ENCODE measurements around the gene KCNMA1. TPM values are rescaled to one million over a fixed set of nuclear protein-coding genes. Genes with fewer than 3 reads are reported as not detected.

KCNMA1 gene
- total RNA-seq, 1 experiment from 2014 or later = 20.7 TPM

DNA sequence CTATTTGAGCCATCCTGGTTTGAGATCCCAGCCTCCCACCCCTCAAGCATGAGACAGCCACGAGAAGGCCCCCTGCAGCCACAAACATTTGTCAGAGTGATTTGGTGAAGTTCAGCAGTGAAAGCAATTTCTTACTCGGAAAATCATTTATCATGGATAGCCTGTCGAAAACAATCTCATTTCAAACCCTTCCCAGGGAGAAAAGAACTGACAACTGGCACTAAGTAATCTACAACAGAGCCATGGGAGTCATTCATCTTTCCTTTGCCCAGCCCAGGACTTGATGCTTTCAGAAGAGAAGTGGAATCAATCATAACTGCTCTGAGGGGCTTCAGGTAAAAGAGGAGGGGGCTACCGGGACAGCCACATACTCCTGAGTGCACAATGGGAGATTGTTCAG is 411.2 kb downstream of the KCNMA1 start:
- intact Hi-C loops (cut with micrococcal nuclease; ENCODE audit: unreplicated experiment) = no loop called here
- Mint-ChIP-seq H3K36me3 (ENCODE audit: insufficient read depth, unreplicated experiment) (no peaks in the 10 kb centered on the region), H3K27ac (ENCODE audit: unreplicated experiment) (no peak overlapping the region), H3K4me3 (ENCODE audit: unreplicated experiment) (no peak overlapping the region), H3K4me1 (ENCODE audit: low read depth, unreplicated experiment) (no peaks in the 10 kb centered on the region), H3K9me3 (ENCODE audit: unreplicated experiment) (no peaks in the 10 kb centered on the region), H3K27me3 (ENCODE audit: insufficient read depth, unreplicated experiment) (no peaks in the 10 kb centered on the region)
- Histone ChIP-seq H3K9me3 (no peaks in the 10 kb centered on the region), H3K4me1 (no peaks in the 10 kb centered on the region), H3K27me3 (replicated peaks; ENCODE audit: control insufficient read depth, insufficient read depth, low read length) (no peaks in the 10 kb centered on the region), H3K36me3 (ENCODE audit: control insufficient read depth, insufficient read depth, low read length) (no peaks in the 10 kb centered on the region), H3K4me3 (ENCODE audit: low read depth, low read length) (no peak overlapping the region)
- POLR2A ChIA-PET = no interaction called here
- DNase-seq = no peak
- CTCF ChIA-PET = no interaction called here
- BruUV-seq (replicated peaks) = no TSS peak
- TF ChIP-seq, protein P1, sequence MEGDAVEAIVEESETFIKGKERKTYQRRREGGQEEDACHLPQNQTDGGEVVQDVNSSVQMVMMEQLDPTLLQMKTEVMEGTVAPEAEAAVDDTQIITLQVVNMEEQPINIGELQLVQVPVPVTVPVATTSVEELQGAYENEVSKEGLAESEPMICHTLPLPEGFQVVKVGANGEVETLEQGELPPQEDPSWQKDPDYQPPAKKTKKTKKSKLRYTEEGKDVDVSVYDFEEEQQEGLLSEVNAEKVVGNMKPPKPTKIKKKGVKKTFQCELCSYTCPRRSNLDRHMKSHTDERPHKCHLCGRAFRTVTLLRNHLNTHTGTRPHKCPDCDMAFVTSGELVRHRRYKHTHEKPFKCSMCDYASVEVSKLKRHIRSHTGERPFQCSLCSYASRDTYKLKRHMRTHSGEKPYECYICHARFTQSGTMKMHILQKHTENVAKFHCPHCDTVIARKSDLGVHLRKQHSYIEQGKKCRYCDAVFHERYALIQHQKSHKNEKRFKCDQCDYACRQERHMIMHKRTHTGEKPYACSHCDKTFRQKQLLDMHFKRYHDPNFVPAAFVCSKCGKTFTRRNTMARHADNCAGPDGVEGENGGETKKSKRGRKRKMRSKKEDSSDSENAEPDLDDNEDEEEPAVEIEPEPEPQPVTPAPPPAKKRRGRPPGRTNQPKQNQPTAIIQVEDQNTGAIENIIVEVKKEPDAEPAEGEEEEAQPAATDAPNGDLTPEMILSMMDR (IDR thresholded peaks at IDR 0.05; ENCODE audit: insufficient read depth in 1 of 2, low read depth in 1 of 2, low read length in 1 of 2, severe bottlenecking in 1 of 2, unreplicated experiment in 1 of 2) = no peak

DNA sequence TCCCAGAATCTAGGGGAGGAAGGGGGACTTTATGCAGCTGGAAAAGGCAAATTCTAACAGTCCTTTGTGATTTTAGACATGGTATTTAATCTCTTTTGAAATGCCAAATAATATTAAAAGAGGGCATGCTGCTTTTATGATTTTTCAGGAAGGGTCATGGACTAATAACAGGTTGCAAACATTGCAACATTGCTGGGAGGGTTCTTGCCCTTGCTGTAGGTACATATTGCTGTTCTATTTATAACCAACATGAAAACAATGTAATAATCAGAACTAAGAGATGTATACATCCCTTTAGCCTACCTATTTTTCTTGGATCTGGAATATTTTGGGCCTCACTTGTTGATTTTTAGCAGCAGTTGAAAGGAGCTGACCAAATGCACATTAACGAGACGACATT is 411.6 kb downstream of the KCNMA1 start:
- Mint-ChIP-seq H3K36me3 (ENCODE audit: insufficient read depth, unreplicated experiment) (no peaks in the 10 kb centered on the region), H3K27me3 (ENCODE audit: insufficient read depth, unreplicated experiment) (no peaks in the 10 kb centered on the region), H3K4me3 (ENCODE audit: unreplicated experiment) (no peak overlapping the region), H3K9me3 (ENCODE audit: unreplicated experiment) (no peaks in the 10 kb centered on the region), H3K27ac (ENCODE audit: unreplicated experiment) (no peak overlapping the region), H3K4me1 (ENCODE audit: low read depth, unreplicated experiment) (no peaks in the 10 kb centered on the region)
- Histone ChIP-seq H3K9me3 (no peaks in the 10 kb centered on the region), H3K4me3 (ENCODE audit: low read depth, low read length) (no peak overlapping the region), H3K27me3 (replicated peaks; ENCODE audit: control insufficient read depth, insufficient read depth, low read length) (no peaks in the 10 kb centered on the region), H3K36me3 (ENCODE audit: control insufficient read depth, insufficient read depth, low read length) (no peaks in the 10 kb centered on the region), H3K4me1 (no peaks in the 10 kb centered on the region)
- TF ChIP-seq, protein P1 (IDR thresholded peaks at IDR 0.05; ENCODE audit: insufficient read depth in 1 of 2, low read depth in 1 of 2, low read length in 1 of 2, severe bottlenecking in 1 of 2, unreplicated experiment in 1 of 2) = no peak
- DNase-seq = no peak
- intact Hi-C loops (cut with micrococcal nuclease; ENCODE audit: unreplicated experiment) = no loop called here
- ChIA-PET POLR2A (no interaction called here), CTCF (no interaction called here)
- no TSS peak for BruUV-seq (replicated peaks)

DNA sequence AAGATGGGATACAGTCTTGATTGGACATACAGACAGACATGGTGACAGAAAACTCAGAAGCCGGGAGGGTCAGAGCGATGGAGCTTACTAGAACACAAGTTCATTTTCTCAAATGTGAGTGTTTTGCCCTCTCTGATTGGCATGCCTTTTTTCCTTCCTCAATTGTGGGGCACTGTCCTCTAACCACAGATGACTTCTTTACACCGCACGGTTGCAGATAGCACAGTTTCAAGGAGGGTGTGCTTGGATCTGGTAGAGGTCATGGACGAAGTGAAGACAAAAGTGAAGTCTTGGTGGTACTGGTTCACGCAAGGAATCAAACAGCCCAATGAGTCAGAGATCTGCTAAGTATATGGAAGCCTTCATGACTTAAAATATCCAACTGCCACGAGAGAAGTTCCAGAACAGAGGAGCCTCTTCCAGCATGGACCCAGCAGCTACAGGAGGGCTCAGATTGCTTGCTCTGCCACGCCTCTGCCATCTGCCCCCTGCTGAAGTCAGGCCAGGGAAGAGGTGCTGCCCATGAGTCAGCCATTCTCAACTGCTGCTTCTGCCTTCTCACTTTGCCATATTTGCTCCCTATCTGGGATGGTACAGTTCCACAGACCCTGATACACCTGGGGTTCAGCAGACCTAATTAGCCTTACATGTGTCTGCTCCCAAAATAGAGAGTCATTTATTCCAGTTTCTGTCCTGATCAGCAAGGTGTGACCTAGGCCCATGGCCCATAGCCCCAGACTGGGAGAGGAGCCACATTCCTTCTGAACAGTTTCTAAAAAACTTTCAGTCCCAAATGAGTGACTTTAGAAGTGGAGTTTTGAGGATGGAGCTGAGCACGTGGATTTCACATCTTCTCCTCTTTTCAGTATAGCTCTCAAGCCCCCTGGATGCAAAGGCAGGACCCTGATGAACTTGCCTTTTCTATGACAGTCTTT is 413.8 kb downstream of the KCNMA1 start:
- no peaks in the 10 kb centered on the region for H3K27me3 ChIP-seq (replicated peaks; ENCODE audit: control insufficient read depth, insufficient read depth, low read length)
- intact Hi-C loops (cut with micrococcal nuclease; ENCODE audit: unreplicated experiment) = no loop called here
- TF ChIP-seq, protein P1 (IDR thresholded peaks at IDR 0.05; ENCODE audit: insufficient read depth in 1 of 2, low read depth in 1 of 2, low read length in 1 of 2, severe bottlenecking in 1 of 2, unreplicated experiment in 1 of 2) = no peak
- BruUV-seq (replicated peaks) = no TSS peak
- Mint-ChIP-seq H3K36me3 (ENCODE audit: insufficient read depth, unreplicated experiment) (no peaks in the 10 kb centered on the region), H3K4me3 (ENCODE audit: unreplicated experiment) (no peak overlapping the region), H3K27me3 (ENCODE audit: insufficient read depth, unreplicated experiment) (no peaks in the 10 kb centered on the region), H3K9me3 (ENCODE audit: unreplicated experiment) (no peaks in the 10 kb centered on the region), H3K27ac (ENCODE audit: unreplicated experiment) (no peak overlapping the region), H3K4me1 (ENCODE audit: low read depth, unreplicated experiment) (no peaks in the 10 kb centered on the region)
- ChIA-PET POLR2A (no interaction called here), CTCF (no interaction called here)
- no peaks in the 10 kb centered on the region for H3K9me3 ChIP-seq
- no peak for DNase-seq
- H3K36me3 ChIP-seq (ENCODE audit: control insufficient read depth, insufficient read depth, low read length) = no peaks in the 10 kb centered on the region
- no peak overlapping the region for H3K4me3 ChIP-seq (ENCODE audit: low read depth, low read length)
- no peaks in the 10 kb centered on the region for H3K4me1 ChIP-seq
